Keratinocyte (primary cell): ENCODE data around the gene TRIB2.

Experiments used
- EZH2 ChIP-seq: IDR thresholded peaks from one replicate; pipeline ENCODE4 v1.6.1; 2012; ENCODE audit warnings: inconsistent platforms, mild to moderate bottlenecking, low read length, moderate library complexity
- TF ChIP-seq, protein P1 (sequence below), 3 experiments: IDR thresholded peaks in 1 of 3; conservative IDR thresholded peaks in 1 of 3; optimal IDR thresholded peaks in 1 of 3; 2 replicates in 2 of 3; 3 replicates in 1 of 3; pipeline versions ENCODE3 to v1.5.1; 2011; ENCODE audit warnings: low read length in 3 of 3, mild to moderate bottlenecking in 3 of 3, moderate library complexity in 2 of 3, control low read depth in 1 of 3, inconsistent platforms in 1 of 3; ENCODE audit not compliant: insufficient read depth in 2 of 3; ENCODE audit errors: extremely low read depth in 1 of 3

DNA sequence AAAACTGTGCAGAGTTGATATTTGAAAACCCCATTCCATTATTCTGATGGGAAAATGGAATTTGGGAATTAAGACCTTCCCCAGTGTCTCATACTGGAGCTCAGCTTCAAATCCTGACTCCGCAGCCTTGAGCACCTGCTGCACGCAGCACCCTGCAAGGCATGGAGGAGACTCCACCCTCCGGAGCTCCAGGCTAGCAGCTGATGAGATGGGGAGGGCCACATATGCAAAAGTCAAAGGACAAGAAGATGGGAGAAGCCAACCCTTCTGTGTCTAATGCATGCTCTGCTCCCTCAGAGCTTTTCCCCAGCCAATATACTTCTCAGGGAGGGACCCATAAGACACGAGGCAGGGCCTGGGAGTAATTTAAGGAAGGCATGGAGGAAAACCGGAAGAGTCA lies 34.7 kb upstream of the TRIB2 start:
- TF ChIP-seq, protein P1, sequence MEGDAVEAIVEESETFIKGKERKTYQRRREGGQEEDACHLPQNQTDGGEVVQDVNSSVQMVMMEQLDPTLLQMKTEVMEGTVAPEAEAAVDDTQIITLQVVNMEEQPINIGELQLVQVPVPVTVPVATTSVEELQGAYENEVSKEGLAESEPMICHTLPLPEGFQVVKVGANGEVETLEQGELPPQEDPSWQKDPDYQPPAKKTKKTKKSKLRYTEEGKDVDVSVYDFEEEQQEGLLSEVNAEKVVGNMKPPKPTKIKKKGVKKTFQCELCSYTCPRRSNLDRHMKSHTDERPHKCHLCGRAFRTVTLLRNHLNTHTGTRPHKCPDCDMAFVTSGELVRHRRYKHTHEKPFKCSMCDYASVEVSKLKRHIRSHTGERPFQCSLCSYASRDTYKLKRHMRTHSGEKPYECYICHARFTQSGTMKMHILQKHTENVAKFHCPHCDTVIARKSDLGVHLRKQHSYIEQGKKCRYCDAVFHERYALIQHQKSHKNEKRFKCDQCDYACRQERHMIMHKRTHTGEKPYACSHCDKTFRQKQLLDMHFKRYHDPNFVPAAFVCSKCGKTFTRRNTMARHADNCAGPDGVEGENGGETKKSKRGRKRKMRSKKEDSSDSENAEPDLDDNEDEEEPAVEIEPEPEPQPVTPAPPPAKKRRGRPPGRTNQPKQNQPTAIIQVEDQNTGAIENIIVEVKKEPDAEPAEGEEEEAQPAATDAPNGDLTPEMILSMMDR (optimal IDR thresholded peaks at IDR 0.05 in 1 of 3, IDR thresholded peaks at IDR 0.05 in 1 of 3, conservative IDR thresholded peaks at IDR 0.05 in 1 of 3; ENCODE audit: extremely low read depth in 1 of 3, insufficient read depth in 2 of 3, low read length in 3 of 3): no peak
- no peak for TF ChIP-seq EZH2
